ENCODE data around the gene ZNF638.
A peak's percentile ranks its signal among the peaks of the same experiment; 100 is the strongest.

The ZNF638 gene

DNA sequence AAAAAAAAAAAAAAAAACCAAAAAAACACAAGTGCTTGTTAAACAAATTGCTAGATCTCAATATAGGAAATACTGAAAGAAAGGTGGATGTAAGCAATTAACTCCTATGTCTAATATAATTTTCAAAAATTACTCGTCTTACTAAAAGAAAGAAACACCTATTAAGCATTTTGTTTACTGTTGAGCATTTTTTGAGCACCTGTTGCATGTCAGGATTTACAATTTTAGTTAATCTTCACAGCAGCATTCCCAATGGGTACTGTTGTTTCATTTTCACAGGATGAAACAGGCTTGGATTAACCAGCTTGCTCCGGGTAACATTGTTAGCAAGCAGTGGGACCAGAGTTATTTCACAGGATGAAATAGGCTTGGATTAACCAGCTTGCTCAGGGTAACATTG is 4.8 kb downstream of the ZNF638 start (continued):
- TF ChIP-seq, protein P1, sequence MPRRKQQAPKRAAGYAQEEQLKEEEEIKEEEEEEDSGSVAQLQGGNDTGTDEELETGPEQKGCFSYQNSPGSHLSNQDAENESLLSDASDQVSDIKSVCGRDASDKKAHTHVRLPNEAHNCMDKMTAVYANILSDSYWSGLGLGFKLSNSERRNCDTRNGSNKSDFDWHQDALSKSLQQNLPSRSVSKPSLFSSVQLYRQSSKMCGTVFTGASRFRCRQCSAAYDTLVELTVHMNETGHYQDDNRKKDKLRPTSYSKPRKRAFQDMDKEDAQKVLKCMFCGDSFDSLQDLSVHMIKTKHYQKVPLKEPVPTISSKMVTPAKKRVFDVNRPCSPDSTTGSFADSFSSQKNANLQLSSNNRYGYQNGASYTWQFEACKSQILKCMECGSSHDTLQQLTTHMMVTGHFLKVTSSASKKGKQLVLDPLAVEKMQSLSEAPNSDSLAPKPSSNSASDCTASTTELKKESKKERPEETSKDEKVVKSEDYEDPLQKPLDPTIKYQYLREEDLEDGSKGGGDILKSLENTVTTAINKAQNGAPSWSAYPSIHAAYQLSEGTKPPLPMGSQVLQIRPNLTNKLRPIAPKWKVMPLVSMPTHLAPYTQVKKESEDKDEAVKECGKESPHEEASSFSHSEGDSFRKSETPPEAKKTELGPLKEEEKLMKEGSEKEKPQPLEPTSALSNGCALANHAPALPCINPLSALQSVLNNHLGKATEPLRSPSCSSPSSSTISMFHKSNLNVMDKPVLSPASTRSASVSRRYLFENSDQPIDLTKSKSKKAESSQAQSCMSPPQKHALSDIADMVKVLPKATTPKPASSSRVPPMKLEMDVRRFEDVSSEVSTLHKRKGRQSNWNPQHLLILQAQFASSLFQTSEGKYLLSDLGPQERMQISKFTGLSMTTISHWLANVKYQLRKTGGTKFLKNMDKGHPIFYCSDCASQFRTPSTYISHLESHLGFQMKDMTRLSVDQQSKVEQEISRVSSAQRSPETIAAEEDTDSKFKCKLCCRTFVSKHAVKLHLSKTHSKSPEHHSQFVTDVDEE (CRISPR knock-in tag; IDR thresholded peaks at IDR 0.05) = no peak
- TF ChIP-seq ARNTL (CRISPR knock-in tag; IDR thresholded peaks at IDR 0.05; ENCODE audit: borderline replicate concordance, low read depth) (no peak), ESRRG (CRISPR knock-in tag; IDR thresholded peaks at IDR 0.05) (no peak), ZNF70 (CRISPR knock-in tag; IDR thresholded peaks at IDR 0.05) (no peak), ISL1 (CRISPR knock-in tag; IDR thresholded peaks at IDR 0.05) (no peak), ZC3H10 (CRISPR knock-in tag; IDR thresholded peaks at IDR 0.05) (no peak), ZNF565 (CRISPR knock-in tag; conservative IDR thresholded peaks at IDR 0.05; ENCODE audit: low read depth) (no peak), PPARA (CRISPR knock-in tag; IDR thresholded peaks at IDR 0.05; ENCODE audit: borderline replicate concordance) (no peak)
- TF ChIP-seq, protein P2, sequence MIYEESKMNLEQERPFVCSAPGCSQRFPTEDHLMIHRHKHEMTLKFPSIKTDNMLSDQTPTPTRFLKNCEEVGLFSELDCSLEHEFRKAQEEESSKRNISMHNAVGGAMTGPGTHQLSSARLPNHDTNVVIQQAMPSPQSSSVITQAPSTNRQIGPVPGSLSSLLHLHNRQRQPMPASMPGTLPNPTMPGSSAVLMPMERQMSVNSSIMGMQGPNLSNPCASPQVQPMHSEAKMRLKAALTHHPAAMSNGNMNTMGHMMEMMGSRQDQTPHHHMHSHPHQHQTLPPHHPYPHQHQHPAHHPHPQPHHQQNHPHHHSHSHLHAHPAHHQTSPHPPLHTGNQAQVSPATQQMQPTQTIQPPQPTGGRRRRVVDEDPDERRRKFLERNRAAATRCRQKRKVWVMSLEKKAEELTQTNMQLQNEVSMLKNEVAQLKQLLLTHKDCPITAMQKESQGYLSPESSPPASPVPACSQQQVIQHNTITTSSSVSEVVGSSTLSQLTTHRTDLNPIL (CRISPR knock-in tag; IDR thresholded peaks at IDR 0.05; ENCODE audit: low read depth) = no peak

DNA sequence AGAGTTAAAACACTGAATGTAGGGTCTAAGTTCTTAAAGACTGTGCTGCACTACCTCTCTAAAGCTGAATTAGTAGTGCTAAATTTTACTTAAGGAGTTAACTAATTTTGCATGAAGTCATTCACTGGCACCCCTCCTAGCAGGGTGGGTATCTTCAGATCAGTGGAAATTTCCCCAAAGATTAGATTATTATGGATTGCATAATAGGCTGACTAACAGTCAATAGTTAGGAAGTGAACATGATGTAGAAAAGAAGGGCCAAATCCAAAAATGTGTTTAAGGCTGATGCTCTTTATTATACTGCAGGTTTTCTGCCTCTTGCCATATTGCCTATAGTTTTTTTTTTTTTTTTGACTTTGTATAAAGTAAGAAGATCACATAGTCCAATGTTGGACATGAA is 5.2 kb downstream of the ZNF638 start:
- TF ChIP-seq ZFP30 (CRISPR knock-in tag; IDR thresholded peaks at IDR 0.05) (no peak), TOX (CRISPR knock-in tag; IDR thresholded peaks at IDR 0.05; ENCODE audit: borderline replicate concordance) (no peak), ISL1 (CRISPR knock-in tag; IDR thresholded peaks at IDR 0.05) (no peak), PPARA (CRISPR knock-in tag; IDR thresholded peaks at IDR 0.05; ENCODE audit: borderline replicate concordance) (no peak), TCF4 (CRISPR knock-in tag; IDR thresholded peaks at IDR 0.05; ENCODE audit: borderline replicate concordance) (no peak), RARB (CRISPR knock-in tag; IDR thresholded peaks at IDR 0.05) (no peak), ZC3H10 (CRISPR knock-in tag; IDR thresholded peaks at IDR 0.05) (no peak), ZNF8 (CRISPR knock-in tag; IDR thresholded peaks at IDR 0.05) (no peak), CSDC2 (CRISPR knock-in tag; IDR thresholded peaks at IDR 0.05) (no peak), ZFP3 (CRISPR knock-in tag; IDR thresholded peaks at IDR 0.05) (no peak), ESRRG (CRISPR knock-in tag; IDR thresholded peaks at IDR 0.05) (no peak)
- TF ChIP-seq, protein P3, sequence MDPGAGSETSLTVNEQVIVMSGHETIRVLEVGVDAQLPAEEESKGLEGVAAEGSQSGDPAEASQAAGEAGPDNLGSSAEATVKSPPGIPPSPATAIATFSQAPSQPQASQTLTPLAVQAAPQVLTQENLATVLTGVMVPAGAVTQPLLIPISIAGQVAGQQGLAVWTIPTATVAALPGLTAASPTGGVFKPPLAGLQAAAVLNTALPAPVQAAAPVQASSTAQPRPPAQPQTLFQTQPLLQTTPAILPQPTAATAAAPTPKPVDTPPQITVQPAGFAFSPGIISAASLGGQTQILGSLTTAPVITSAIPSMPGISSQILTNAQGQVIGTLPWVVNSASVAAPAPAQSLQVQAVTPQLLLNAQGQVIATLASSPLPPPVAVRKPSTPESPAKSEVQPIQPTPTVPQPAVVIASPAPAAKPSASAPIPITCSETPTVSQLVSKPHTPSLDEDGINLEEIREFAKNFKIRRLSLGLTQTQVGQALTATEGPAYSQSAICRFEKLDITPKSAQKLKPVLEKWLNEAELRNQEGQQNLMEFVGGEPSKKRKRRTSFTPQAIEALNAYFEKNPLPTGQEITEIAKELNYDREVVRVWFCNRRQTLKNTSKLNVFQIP (CRISPR knock-in tag; IDR thresholded peaks at IDR 0.05; ENCODE audit: borderline replicate concordance, low read depth) = no peak
- TF ChIP-seq, protein P1 (CRISPR knock-in tag; IDR thresholded peaks at IDR 0.05) = no peak
- ATAC-seq = no peak

DNA sequence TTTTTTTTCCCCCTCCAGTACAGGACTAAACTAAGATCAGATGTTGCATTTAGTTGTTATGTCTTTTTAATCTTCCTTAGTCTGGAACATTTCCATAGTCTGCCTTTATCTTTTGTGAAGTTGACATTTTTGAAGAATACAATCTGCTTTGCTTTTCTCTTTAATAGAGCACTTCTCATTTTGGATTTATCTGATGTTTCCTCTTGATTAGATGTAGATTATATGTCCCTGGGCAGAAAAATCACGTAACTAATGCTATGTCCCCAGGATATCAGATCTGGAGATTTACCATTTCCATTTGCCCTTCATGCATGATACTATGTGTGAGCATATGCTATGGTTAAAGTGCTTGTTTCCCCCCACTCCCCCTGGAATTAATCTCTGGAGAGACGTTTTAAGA is 6.2 kb downstream of the ZNF638 start:
- no peak for ATAC-seq
- TF ChIP-seq ARNTL (CRISPR knock-in tag; IDR thresholded peaks at IDR 0.05; ENCODE audit: borderline replicate concordance, low read depth) (no peak), ESRRG (CRISPR knock-in tag; IDR thresholded peaks at IDR 0.05) (no peak), RARB (CRISPR knock-in tag; IDR thresholded peaks at IDR 0.05) (no peak), ZNF70 (CRISPR knock-in tag; IDR thresholded peaks at IDR 0.05) (no peak), SNAI2 (CRISPR knock-in tag; IDR thresholded peaks at IDR 0.05) (no peak), BACH2 (CRISPR knock-in tag; IDR thresholded peaks at IDR 0.05; ENCODE audit: borderline replicate concordance) (no peak), ZC3H10 (CRISPR knock-in tag; IDR thresholded peaks at IDR 0.05) (no peak), PPARA (CRISPR knock-in tag; IDR thresholded peaks at IDR 0.05; ENCODE audit: borderline replicate concordance) (no peak), ZFP30 (CRISPR knock-in tag; IDR thresholded peaks at IDR 0.05) (no peak), CSDC2 (CRISPR knock-in tag; IDR thresholded peaks at IDR 0.05) (no peak), ZFP3 (CRISPR knock-in tag; IDR thresholded peaks at IDR 0.05) (no peak), ZNF565 (CRISPR knock-in tag; conservative IDR thresholded peaks at IDR 0.05; ENCODE audit: low read depth) (peak; percentile 62; the same call in 1 of the 2 replicates), ZNF8 (CRISPR knock-in tag; IDR thresholded peaks at IDR 0.05) (no peak), GLIS3 (CRISPR knock-in tag; IDR thresholded peaks at IDR 0.05) (no peak), TOX (CRISPR knock-in tag; IDR thresholded peaks at IDR 0.05; ENCODE audit: borderline replicate concordance) (no peak)
- TF ChIP-seq, protein P4, sequence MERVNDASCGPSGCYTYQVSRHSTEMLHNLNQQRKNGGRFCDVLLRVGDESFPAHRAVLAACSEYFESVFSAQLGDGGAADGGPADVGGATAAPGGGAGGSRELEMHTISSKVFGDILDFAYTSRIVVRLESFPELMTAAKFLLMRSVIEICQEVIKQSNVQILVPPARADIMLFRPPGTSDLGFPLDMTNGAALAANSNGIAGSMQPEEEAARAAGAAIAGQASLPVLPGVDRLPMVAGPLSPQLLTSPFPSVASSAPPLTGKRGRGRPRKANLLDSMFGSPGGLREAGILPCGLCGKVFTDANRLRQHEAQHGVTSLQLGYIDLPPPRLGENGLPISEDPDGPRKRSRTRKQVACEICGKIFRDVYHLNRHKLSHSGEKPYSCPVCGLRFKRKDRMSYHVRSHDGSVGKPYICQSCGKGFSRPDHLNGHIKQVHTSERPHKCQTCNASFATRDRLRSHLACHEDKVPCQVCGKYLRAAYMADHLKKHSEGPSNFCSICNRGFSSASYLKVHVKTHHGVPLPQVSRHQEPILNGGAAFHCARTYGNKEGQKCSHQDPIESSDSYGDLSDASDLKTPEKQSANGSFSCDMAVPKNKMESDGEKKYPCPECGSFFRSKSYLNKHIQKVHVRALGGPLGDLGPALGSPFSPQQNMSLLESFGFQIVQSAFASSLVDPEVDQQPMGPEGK (CRISPR knock-in tag; IDR thresholded peaks at IDR 0.05; ENCODE audit: borderline replicate concordance) = no peak
- TF ChIP-seq, protein P2 (CRISPR knock-in tag; IDR thresholded peaks at IDR 0.05; ENCODE audit: low read depth) = no peak
- TF ChIP-seq, protein P1 (CRISPR knock-in tag; IDR thresholded peaks at IDR 0.05) = peak; percentile 55; the same call in 1 of the 2 replicates
